Stimulated activated CD4-positive, alpha-beta T cell treated with anti-CD3 and anti-CD28 coated beads, TNF-alpha, amount 100 ng/mL, for 24 hours (primary cell): ENCODE measurements around the gene LGI2.
A peak's percentile ranks its signal among the peaks of the same experiment; 100 is the strongest.
"Not testable (repeated sequence)": the region's sequence is repeated elsewhere in the genome, so short reads cannot be mapped to it uniquely, and the experiment has no call there.

Experiments
- DNase-seq, 3 experiments: peaks; one replicate each; pipeline ENCODE4 v3.0.0-alpha.2; 2020; ENCODE audit warnings: low read depth in 3 of 3

The LGI2 gene, protein sequence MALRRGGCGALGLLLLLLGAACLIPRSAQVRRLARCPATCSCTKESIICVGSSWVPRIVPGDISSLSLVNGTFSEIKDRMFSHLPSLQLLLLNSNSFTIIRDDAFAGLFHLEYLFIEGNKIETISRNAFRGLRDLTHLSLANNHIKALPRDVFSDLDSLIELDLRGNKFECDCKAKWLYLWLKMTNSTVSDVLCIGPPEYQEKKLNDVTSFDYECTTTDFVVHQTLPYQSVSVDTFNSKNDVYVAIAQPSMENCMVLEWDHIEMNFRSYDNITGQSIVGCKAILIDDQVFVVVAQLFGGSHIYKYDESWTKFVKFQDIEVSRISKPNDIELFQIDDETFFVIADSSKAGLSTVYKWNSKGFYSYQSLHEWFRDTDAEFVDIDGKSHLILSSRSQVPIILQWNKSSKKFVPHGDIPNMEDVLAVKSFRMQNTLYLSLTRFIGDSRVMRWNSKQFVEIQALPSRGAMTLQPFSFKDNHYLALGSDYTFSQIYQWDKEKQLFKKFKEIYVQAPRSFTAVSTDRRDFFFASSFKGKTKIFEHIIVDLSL

DNA sequence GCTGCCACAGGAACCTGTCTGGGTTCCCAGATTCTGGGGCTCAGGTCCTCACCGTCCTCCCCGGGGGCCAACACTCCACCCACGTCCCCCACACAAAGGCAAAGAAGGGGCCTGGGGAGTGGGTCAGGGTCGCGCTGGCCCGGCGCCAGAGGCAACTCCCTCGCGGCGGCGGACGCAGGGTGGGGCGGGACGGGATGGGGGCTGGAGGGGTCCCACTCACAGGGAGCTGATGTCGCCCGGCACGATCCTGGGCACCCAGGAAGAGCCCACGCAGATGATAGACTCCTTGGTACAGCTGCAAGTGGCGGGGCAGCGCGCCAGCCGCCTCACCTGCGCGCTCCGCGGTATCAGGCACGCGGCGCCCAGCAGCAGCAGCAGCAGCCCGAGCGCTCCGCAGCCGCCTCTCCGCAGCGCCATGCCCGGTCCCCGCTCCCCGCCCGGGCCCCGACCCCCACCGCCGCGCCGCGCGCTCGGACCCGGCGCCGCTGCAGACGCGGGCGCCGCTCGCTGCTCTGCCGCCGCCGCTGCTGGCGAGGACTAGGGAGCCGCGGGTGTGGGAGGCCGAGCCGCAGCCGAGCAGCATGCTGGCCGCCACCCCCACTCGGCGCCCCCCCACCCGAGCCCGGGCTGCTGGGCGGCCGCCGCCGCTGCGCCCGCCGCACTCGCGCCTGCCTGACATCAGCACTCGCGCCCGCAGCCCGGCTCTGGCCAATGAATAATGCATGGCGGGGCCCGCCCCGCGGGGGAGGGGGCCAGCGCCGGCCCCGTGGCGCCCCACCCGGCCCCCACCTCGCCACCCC lies at the start of gene LGI2:
TSS of gene LGI2 (minus strand) at position 670 of the 800 bp plus-strand sequence. CDS start at position 417, 253 bp downstream.
- DNase-seq, result peak in 1 of 3 experiments; percentile 2

DNA sequence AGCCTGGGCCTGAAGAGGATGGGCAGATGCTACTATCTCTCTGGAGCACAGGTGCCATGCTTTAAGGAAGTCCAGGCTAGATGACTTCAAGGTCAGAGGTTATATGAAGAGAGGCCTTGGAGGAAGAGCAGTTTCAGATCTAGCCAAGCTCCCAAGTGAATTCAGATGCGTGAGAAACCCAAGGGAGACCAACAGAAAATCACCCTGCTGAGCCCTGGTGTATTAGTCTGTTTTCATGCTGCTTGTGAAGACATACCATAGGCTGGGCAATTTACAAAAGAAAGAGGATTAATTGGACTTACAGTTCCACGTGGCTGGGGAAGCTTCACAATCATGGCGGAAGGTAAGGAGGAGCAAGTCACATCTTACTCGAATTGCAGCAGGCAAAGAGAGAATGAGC lies 47.8 kb upstream of the LGI2 start:
- DNase-seq, result no peak

DNA sequence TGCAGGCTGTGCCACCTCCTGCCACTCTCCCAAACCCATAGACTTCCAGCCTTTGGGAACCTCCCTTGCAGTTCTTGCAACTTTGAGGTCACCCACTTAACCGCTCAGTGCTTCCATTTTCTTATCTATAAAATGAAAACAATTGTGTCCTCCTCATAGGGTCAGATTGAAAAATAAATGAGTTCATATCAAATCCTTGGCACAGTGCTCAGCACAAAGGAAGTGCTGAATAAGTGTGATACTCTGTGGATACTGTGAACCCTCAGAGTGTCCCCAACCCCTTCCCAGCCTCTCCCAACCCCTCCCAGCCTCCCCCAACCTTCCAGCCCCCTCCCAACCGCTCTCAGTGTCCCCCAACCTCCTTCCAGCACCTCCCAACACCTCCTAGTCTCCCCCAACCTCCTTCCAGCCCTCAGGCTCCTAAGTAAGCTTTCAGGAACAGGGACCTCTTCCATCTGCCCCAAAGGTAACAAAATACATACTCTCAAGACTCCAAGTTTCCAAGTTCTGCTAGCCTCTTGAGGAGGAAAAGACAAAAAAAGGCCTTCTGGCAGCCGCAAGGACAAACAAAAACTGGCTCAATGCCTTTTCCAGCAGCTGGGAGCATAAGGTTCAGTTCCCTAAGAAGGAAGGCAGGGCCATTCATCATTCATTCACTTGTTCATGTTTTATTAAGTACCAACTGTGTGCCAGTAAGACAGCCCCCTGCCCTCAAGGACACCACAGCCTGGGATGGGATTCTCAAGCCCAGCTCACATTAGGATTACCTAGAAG lies 46.1 kb upstream of the LGI2 start:
- DNase-seq, result no peak

DNA sequence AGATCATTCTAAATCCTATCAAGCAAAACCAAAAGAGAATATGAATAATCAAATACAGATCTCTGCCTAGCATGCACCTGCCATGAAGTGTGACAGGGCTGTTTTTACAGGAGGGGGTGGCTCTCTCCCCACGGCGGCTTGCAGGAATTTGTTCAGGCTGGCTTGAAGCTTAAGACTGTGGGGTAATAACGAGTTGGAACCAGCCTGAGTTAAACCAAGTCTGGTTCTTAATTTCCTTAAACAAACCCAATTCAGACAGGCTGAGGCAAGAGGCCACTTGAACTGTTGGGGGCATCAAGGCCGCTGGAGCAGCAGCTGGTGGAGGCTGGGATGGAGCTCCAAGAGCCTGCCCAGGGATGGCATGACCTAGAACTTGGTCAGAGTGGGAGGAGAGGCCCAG lies 45.1 kb upstream of the LGI2 start:
- DNase-seq, result no peak

DNA sequence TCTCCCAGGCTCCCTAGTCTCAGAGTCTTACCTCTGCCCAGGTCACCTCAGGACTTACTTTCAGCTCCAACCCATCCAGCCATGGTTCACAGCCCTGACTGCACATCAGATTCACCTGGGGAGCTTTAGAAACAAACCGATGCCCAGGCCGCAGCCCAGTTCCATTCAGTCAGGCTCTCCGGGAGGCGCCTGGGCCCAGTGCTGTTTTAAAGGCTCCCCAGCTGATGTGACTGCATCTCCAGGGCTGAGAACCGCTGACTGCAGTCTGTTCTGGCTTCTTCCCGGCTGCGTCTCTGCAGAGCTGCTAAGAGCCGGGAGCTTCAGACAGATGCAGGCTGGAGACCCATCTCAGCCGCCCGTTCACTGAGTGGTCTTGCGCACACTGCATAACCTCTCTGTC lies 44.4 kb upstream of the LGI2 start:
- DNase-seq, result no peak

DNA sequence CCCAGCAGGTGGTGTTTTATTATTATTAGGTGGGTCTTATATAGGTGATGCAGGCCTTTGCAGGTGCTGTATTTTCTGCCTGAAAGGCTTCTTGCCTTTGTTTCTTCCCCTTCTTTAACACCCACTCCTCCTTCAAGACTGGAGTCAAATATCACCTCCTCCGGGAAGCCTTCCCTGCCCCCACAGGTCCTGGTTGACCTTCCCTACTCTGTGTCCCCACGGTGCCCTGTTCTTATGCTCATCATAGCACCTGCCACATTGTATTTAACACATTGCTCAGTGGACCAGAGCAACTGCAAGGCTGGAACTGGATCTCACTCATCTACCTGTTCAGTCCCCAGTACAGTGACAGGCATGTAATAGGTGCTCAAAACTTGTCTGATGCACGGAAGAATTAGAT lies 39.8 kb upstream of the LGI2 start:
- no peak for DNase-seq

DNA sequence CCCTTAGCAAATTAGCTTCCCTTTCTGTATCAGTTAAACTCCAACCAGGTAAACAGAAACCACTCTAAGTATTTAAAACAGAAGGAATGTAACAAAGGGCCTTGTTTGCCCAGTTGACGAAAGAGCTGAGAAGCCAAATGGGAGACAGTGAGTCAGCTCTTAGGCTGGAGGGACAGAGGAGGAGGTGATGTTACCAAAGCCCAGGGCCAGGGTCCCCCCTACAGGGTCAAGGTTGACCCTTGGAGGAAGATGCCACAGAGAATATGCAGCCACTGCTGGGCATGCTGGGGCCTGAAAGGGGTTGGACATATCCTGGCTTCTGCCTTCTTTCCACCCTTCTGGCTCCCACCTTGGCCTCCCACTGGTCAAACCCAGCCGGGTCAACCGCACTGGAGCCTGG lies 38.3 kb upstream of the LGI2 start:
- DNase-seq, result no peak

DNA sequence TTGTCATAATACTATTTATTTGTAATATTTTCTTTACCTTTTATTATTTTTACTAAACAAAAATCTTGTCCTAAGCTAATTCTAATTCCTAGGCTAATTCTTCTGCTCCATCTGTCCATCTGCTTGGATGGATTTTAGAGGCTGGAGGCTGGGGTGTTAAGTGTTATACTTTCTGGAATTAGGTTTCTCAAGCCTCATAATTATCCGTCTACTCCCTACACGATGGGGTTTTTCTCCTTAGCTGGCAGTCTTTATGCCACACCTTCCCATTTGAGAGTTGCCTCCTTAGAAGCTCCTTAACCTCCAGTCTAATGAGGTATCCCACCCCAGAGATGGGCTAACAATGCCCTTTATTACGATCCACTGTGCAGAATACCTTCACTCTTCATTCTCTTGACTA lies 37.6 kb upstream of the LGI2 start:
- no peak for DNase-seq

DNA sequence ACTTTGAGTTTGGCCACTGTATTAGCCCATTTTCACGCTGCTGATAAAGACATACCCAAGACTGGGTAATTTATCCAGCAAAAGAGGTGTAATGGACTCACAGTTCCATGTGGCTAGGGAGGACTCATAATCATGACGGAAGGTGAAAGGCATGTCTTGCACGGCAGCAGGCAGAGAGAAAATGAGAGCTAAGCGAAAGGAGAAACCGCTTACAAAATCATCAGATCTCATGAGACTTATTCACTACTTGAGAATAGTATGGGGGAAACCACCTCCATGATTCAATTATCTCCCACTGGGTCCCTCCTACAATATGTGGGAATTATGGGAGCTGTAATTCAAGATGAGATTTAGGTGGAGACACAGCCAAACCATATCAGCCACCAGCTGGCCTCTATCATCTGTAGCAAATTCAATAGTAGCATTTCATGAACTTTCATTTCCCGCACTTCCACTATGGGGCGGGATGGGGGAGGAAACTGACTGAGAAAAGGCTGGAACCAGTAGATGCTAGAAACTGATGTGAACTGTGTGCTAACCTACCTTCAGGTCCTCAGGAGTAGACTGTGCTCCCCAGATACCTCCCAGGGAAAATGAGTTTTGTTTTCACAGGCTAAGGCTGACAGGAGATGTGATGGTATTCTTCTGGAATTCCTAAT lies 35.3 kb upstream of the LGI2 start:
- DNase-seq, result no peak

DNA sequence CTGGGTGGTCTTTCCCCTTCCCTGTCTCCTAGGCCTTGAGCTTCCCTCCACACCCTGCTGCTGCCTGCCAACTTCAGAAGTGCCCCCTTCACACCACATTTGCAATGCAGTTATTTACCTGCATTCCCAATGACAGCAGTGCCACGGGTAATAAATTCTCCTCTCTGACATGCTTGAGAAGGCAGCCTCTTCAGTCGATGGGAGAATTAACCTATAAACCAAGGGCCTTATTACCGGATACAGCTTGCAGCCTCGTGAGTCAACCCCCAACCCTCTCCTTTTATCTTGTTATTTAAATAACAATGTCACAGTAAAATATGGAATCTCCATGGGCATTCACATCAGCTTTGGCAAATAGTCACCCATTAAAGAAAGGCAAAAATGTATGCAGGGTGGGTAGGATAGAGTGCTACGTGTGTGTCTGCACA lies 34.7 kb upstream of the LGI2 start:
- DNase-seq, result no peak

DNA sequence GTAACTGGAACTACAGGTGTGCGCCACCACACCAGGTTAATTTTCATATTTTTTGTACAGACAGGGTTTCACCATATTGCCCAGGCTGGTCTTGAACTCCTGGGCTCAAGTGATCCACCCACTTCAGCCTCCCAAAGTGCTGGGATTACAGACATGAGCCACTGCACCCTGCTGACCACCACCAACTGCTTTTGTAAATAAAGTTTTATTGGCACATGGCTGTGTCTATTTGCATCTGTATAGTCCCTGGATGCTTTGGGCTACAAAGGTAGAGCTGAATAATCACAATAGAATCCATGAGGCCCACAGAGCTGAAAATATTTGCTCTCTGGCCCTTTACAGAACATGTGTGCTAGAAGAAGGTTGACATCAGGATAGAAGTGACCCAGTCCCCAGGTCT lies 33.7 kb upstream of the LGI2 start:
- DNase-seq, result not testable (repeated sequence)

DNA sequence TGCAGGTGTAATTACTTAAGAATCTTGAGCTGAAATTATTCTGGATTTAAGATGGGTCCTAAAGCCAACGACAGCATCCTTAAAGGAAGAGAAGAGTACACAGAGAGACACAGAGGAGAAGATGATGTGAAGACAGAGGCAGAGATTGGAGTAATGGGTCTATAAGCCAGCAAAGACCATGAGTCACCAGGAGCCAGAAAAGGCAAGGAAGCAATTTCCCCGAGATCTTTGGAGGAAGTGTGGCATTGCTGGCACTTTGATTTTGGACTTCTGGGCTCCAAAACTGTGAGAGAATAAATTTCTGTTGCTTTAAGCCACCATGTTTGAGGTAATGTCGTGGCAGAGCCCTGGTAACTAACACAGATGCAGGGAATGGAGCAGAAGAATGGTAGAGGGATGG lies 32.4 kb upstream of the LGI2 start:
- no peak for DNase-seq

DNA sequence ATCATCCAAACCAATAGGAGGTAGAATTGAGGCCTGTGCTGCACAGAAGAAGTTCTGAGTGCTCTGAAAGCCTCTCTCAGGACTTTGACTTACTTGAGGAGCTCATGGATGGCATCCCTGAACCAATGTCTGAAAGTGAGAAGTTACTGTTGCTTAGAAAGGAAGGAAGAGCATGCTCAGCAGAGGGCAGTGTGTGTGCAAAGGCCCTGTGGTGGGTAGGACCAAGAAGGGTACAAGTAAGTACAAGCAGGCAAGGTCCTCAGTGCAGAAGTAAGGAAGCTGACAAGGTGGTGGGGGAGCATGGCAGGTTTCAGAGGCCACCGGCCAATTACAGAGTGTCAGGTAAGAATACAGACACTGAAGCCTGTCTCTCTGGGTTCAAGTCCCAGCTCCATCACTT lies 31.4 kb upstream of the LGI2 start:
- DNase-seq, result no peak

DNA sequence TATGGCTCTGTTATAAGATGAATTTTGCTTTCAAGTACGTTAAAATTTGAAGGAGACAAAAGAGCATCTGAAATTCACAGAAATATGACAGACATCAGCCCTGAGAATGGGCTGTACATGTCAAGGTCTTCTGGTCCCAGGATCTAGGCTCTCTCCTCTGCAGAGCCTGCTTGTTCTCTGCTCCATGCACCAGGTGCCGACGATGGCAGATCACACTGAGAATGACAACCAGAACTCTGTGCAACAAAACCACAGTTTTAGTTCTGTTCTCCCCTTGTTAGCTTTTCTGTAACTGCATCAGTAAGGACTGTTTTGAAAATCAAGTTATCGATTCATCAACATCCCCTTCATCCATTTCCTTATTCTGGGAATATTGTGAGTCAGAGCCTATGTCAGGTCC lies 30.9 kb upstream of the LGI2 start:
- no peak for DNase-seq

DNA sequence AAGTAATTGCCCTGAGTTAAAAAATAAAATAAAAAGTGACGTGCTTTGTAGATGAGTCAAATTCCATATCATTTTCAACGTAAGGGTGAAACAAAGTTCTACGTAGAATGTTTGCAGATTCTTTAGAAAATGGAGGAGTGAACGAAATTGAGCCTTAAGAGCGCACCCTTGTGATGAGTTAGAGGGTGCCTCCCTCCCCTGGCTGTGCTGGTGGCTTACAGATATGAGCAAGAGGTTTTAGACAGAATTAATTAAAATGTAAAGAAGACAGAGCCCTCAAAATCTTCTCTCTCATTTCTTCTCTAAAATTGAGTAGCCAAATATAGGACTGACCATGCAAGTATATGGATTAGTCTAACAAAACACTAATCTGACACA lies 30.2 kb upstream of the LGI2 start:
- no peak for DNase-seq

DNA sequence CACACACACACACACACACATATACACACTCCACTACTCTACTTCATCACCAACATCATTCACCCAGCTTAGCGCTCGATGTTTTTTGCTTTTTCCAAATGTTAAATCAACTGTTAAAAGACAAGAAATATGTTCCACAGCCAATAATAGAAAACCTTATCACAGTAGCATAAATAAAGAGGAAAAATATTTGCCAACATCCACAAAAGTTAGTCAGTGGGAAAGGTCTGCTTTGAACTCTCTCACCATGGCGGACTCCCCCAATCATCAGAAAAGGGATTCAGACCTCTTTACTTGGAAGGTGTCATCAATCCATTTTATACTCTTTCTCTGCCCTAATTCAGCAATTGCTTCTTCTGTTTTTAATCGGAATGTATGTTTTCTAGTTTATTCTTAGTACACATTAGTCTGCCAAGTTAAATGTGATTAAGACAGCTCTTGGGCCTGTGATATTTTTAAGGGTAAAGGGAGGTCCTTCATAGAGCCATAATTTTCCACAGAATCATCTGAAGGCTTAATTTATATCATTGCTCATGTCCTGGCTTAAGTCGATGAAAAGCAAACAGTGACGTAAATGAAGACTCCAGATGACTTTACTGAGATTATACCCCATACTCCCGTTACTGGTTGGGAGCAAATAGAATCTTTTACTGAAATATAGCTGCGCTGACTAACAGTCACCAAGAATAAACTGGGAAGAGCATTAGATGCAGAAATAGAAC lies 29.7 kb upstream of the LGI2 start:
- no peak for DNase-seq

DNA sequence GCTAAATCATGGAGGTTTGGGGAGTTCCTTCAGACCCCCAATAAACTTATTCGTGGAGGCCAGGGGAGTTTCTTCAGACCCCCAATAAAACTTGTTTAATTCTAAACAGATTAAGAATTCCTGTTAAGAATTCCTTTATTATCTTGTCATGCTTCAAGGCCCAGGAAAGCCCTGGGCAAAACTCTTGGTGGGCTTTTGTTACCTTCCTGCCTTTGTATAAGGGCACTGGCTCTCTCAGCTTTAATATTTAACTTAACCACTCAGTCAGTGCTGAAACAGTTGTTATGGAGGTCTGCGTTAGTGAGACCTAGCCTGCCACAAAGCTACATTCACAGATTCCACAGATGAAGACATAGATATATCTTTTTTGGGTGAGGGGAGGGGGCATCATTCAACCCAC lies 29.0 kb upstream of the LGI2 start:
- DNase-seq, result no peak

DNA sequence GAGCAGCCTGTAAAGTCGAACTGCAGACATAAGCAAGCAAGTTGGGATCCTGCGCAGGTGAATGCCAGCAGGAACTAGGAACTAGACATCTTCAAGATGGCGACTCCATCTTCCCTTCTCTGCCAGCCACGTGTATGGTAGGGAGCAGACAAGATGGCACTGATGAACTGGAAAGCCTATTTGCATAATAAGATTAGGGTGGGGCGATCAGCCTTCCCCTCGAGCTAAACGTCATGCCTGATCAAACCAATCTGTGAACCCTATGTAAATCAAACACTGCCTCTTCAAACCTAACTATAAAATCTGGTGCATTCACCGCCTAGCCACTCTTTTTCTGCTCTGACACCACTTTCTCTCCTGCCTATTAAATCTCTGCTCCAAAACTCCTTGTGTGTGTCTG lies 28.1 kb upstream of the LGI2 start:
- no peak for DNase-seq

DNA sequence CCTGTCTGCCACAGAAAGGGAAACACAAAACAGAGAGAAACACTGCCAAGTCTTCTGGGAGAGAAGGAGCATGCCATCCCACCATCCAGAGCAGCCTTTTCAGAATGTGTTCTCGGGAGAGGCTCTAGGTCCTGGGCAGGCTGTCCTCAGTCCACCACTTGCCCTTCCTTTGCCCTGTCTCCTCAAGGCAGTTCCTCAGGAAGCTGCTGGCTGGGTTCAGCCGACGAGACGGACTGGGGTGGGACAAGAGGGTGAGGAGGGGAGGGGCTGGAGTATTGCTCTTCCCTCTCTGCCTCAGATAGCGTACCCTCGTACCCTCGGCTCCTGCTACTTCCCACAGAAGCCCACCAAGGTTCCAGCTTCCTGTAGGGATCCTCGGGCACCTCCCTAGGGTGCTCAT lies 26.6 kb upstream of the LGI2 start:
- DNase-seq, result no peak

DNA sequence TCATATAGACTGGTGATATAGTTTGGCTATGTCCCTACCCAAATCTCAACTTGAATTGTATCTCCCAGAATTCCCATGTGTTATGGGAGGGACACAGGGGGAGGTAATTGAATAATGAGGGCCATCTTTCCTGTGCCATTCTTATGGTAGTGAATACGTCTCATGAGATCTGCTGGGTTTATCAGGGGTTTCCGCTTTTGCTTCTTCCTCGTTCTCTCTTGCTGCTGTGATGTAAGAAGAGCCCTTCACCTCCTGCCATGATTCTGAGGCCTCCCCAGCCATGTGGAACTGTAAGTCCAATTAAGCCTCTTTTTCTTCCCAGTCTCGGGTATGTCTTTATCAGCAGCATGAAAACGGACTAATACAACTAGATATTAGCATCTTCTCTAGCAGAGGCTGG lies 21.3 kb upstream of the LGI2 start:
- DNase-seq, result not testable (repeated sequence)

DNA sequence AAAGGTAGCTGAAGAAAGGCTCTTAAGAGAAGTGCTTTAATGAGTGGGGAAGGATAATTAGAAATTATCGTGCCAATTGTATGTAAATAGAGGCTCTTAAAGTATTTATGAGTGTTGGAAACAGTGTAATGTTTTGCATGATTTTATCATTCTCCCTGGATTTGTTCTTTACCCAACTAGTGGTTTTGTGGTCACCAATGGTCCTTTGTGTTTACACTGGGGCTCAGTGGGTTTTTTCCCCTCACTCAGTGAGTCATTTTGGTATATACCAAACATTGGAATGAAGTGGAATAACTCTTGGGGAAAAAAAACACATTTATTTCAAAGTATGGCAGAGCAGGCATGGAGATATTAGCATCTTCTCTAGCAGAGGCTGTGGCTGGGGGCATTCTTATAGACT lies 20.8 kb upstream of the LGI2 start:
- DNase-seq, result no peak
